Femur (tissue), 1 donor: Measurements from ENCODE around the gene ASCL2.
"Not testable (repeated sequence)": the region's sequence is repeated elsewhere in the genome, so short reads cannot be mapped to it uniquely, and the experiment has no call there.

ENCODE experiments used
- DNase-seq: peaks from one replicate; pipeline ENCODE4 v3.0.0-alpha.2; 2017

The ASCL2 gene

GRCh38 chr11:2259466-2259830, 10.9 kb downstream of the ASCL2 start:
- peak; percentile 9 for DNase-seq

GRCh38 chr11:2258501-2259465, 11.6 kb downstream of the ASCL2 start:
- DNase-seq: peak; percentile 13

- DNase-seq: peak; percentile 15
These were observed 13.3 kb downstream of the ASCL2 start for GRCh38 chr11:2256951-2257700.

- no peak for DNase-seq
These were observed 14.0 kb downstream of the ASCL2 start for GRCh38 chr11:2256293-2256913.

GRCh38 chr11:2252018-2252417, 18.4 kb downstream of the ASCL2 start:
- DNase-seq: no peak

GRCh38 chr11:2251138-2251537, 19.2 kb downstream of the ASCL2 start:
- DNase-seq: no peak

- DNase-seq: no peak
These were observed 19.9 kb downstream of the ASCL2 start for GRCh38 chr11:2250485-2250884.

- DNase-seq: no peak
These were observed 20.3 kb downstream of the ASCL2 start for GRCh38 chr11:2250041-2250440.

GRCh38 chr11:2249189-2249916, 21.0 kb downstream of the ASCL2 start:
- peak; percentile 10 for DNase-seq

GRCh38 chr11:2248762-2249161, 21.6 kb downstream of the ASCL2 start:
- no peak for DNase-seq

- DNase-seq: no peak
These were observed 22.1 kb downstream of the ASCL2 start for GRCh38 chr11:2248242-2248641.

GRCh38 chr11:2247496-2247895, 22.9 kb downstream of the ASCL2 start:
- DNase-seq: no peak

GRCh38 chr11:2240834-2241233, 29.6 kb downstream of the ASCL2 start:
- no peak for DNase-seq

GRCh38 chr11:2237457-2238238, 32.7 kb downstream of the ASCL2 start:
- DNase-seq: no peak

- not testable (repeated sequence) for DNase-seq
These were observed 33.8 kb downstream of the ASCL2 start for GRCh38 chr11:2236381-2237134.

GRCh38 chr11:2235588-2236326, 34.6 kb downstream of the ASCL2 start:
- DNase-seq: no peak

- no peak for DNase-seq
These were observed 35.4 kb downstream of the ASCL2 start for GRCh38 chr11:2234963-2235362.

- DNase-seq: no peak
These were observed 36.5 kb downstream of the ASCL2 start for GRCh38 chr11:2233693-2234455.

- no peak for DNase-seq
These were observed 40.6 kb downstream of the ASCL2 start for GRCh38 chr11:2229713-2230297.
